ENCODE results near the gene AKR1A1. TPM values are rescaled to one million over a fixed set of nuclear protein-coding genes. Genes with fewer than 3 reads are reported as not detected.

AKR1A1 gene
- total and polyA plus RNA-seq, 2 experiments from 2014 or later, result 186 to 275 TPM

- H3F3A ChIP-seq (replicated peaks; ENCODE audit: low read depth), result no peaks in the 10 kb centered on the region
- H3K4me1 ChIP-seq (ENCODE audit: insufficient read depth), result peaks cover 4% of the 10 kb centered on the region; the same call in 1 of the 2 replicates
- no peaks in the 10 kb centered on the region for H4K20me1 ChIP-seq (replicated peaks; ENCODE audit: insufficient read depth)
- TF ChIP-seq EZH2 (IDR thresholded peaks at IDR 0.05; ENCODE audit: low read depth, unreplicated experiment) (no peak), ZNF114 (CRISPR knock-in tag; IDR thresholded peaks at IDR 0.05) (no peak), NANOG (IDR thresholded peaks at IDR 0.05; ENCODE audit: borderline replicate concordance) (no peak), CTCF (conservative IDR thresholded peaks at IDR 0.05; ENCODE audit: low read depth in 2 of 2) (no peak), REST (IDR thresholded peaks at IDR 0.05; ENCODE audit: unreplicated experiment) (no peak), ETS1 (IDR thresholded peaks at IDR 0.05) (no peak)
- H3K4me2 ChIP-seq, result no peak overlapping the region
- H3K9me2 ChIP-seq (ENCODE audit: insufficient read depth), result no peaks in the 10 kb centered on the region
- no peak overlapping the region for H2AFZ ChIP-seq
- H3K9me3 Mint-ChIP-seq, result no peaks in the 10 kb centered on the region
- H3K79me2 ChIP-seq (replicated peaks; ENCODE audit: insufficient read depth), result no peaks in the 10 kb centered on the region
- no peaks in the 10 kb centered on the region for H3K27me3 Mint-ChIP-seq (ENCODE audit: insufficient read depth, low read depth, poor library complexity)
- H3K27ac ChIP-seq (ENCODE audit: low read depth), result no peak overlapping the region
- H3K4me3 ChIP-seq, result no peak overlapping the region
- no peak overlapping the region for H3K27ac Mint-ChIP-seq
- ATAC-seq (no peak), DNase-seq (ENCODE audit: low spot score) (no peak)
- H3K36me3 Mint-ChIP-seq (ENCODE audit: low read depth), result no peaks in the 10 kb centered on the region
- H3K36me3 ChIP-seq (ENCODE audit: insufficient read depth), result no peaks in the 10 kb centered on the region
- no peak overlapping the region for H3K4me3 Mint-ChIP-seq
- no peaks in the 10 kb centered on the region for H3K27me3 ChIP-seq (ENCODE audit: insufficient read depth)
- peaks cover 13% of the 10 kb centered on the region; the same call in 2 of the 3 replicates for H3K4me1 Mint-ChIP-seq
These were observed 18.8 kb upstream of the AKR1A1 start for GRCh38 chr1:45531873-45532272.

GRCh38 chr1:45535988-45536766, 14.4 kb upstream of the AKR1A1 start:
- peak overlapping the region; percentile 47; the same call in 1 of the 2 replicates for H2AFZ ChIP-seq
- Mint-ChIP-seq H3K27me3 (ENCODE audit: insufficient read depth, low read depth, poor library complexity) (no peaks in the 10 kb centered on the region), H3K27ac (no peak overlapping the region), H3K4me1 (peaks cover 11% of the 10 kb centered on the region; the same call in 2 of the 3 replicates), H3K36me3 (ENCODE audit: low read depth) (no peaks in the 10 kb centered on the region), H3K4me3 (no peak overlapping the region), H3K9me3 (no peaks in the 10 kb centered on the region)
- H3K27ac ChIP-seq (ENCODE audit: low read depth), result no peak overlapping the region
- no peak overlapping the region for H3K4me3 ChIP-seq
- H4K20me1 ChIP-seq (replicated peaks; ENCODE audit: insufficient read depth), result no peaks in the 10 kb centered on the region
- H3K79me2 ChIP-seq (replicated peaks; ENCODE audit: insufficient read depth), result no peaks in the 10 kb centered on the region
- DNase-seq (ENCODE audit: low spot score) (no peak), ATAC-seq (no peak)
- no peaks in the 10 kb centered on the region for H3K27me3 ChIP-seq (ENCODE audit: insufficient read depth)
- H3K36me3 ChIP-seq (ENCODE audit: insufficient read depth), result no peaks in the 10 kb centered on the region
- H3K4me2 ChIP-seq, result no peak overlapping the region
- H3K4me1 ChIP-seq (ENCODE audit: insufficient read depth), result no peaks in the 10 kb centered on the region
- H3K9me2 ChIP-seq (ENCODE audit: insufficient read depth), result no peaks in the 10 kb centered on the region
- 0 out of 2 replicates have a peak, but pooled peaks cover 5% of the 10 kb centered on the region for H3F3A ChIP-seq (replicated peaks; ENCODE audit: low read depth)
- TF ChIP-seq ZNF331 (CRISPR knock-in tag; IDR thresholded peaks at IDR 0.05; ENCODE audit: low read depth) (no peak), CTCF (conservative IDR thresholded peaks at IDR 0.05; ENCODE audit: low read depth in 2 of 2) (no peak), ETS1 (IDR thresholded peaks at IDR 0.05) (no peak), POLR2AphosphoS5 (IDR thresholded peaks at IDR 0.05; ENCODE audit: low read depth) (no peak), ZNF114 (CRISPR knock-in tag; IDR thresholded peaks at IDR 0.05) (no peak), NANOG (IDR thresholded peaks at IDR 0.05; ENCODE audit: borderline replicate concordance) (no peak)
